GM08714 (cell line): ENCODE results near the gene EPHB4.

ENCODE experiments used
- H3K4me3 ChIP-seq: fragments of 200-500 bp; sonication (Bioruptor generic); 2 replicates; pipeline ENCODE4 v1.5.1; 2014; ENCODE audit warnings: mild to moderate bottlenecking, low read length, inconsistent platforms
- ZNF274 ChIP-seq: IDR thresholded peaks from 2 replicates; pipeline ENCODE4 v1.6.1; 2012; ENCODE audit warnings: mild to moderate bottlenecking, low read depth, low read length

EPHB4 gene

DNA sequence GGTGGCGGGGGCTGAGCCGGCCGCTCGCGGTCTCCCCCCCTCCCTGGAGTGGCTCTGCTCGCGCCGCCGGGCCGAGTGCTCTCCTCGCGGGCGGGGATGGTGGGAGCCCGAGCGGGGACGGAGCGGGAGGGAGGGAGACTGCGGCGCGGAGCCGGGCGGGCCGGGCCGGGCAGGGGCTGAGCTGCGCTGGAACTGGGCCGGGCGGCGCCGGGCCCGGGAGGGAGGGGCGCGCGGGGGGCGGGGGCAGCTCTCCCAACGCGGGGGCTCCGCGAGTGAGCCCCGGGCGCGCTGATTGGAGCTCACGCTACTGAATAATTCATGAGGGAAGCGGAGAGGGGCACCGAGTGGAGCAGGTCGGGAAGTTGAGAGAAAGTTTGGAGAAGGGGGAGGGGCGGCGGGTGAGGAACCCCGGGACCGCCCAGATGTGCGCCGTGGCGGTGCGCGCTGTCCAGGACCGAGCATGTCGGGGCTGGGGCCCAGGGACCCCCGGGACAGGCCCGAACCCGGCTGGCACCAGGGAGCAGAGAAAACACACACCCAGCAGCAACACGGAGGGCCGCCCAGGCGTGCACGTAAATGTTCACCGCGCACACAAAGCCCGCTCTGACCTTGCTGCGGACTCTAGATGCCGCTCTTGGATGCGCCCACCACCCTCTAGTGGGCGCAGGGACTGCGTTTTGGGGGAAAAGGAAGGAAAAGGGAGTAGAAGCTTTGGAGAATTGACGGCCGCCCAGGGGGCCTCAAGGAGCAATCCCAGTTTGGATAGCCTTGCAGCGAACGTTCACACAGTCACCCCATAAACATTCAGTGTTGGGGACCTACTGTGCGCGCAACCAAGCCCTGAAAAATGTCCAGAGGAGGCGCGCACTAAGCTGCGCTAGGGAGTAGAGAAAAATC, at the start of gene EPHB4:
EPHB4 (minus strand) TSS at position 194 of the 897 bp plus-strand sequence. CDS start 493 bp downstream, outside the sequence.
- TF ChIP-seq ZNF274 = no peak
- peak within 1 kb of the TSS; percentile 12 for H3K4me3 ChIP-seq

DNA sequence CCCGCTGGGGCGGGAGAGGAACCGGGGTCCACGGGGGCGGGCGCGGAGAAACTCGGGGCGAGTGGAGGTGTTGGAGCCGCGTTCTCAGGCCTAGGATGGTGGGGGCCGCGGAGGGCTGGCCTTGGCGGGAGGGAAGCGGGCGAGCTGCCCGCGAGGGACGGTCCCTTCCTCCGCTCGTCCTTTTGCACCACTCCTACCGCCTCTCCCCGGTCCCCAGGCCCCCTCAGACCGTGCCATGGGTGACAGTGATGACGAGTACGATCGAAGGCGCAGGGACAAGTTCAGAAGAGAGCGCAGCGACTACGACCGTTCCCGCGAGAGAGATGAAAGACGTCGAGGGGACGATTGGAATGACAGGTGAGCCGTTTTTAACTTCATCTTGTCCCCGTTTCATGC, 48.0 kb upstream of the EPHB4 start:
- TF ChIP-seq ZNF274 = no peak
- peak overlapping the region; percentile 97 for H3K4me3 ChIP-seq

DNA sequence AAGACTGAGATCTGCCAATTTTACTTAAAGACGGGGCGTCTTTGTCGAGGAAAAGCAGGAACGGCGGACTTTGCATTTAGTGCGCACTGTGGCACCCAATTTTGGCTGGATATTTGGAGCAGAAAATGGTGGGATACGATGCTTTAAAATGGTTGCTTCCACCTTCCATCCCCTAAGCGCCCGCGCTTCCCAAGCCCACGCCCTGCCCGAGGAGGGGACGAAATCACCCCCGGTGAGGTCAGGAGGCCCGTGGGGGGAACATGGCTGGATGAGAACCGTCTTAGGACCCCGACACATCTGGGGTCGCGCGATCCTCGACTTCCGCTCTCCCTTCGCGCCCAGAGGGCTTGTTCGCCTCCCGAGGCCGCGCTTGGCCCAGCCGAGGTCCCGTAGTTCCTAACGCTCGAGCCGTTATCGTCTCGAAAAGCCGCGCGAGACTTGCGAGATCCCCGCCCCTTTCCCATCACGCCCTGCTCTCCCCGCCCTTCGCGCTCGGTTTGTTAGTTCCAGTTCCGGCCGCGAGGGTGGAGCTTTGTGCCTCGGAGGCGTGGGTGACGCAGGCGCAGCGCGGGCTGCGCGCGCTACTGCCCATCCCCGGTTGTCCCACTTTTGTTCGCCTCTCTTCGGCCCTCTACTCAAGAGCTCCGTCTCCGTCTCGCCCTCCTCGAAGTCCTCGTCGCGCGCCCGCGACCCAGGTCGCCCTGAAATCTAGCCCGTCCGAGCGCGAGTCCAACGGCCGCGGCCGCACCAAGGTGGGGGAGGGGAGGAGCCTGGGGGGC, 47.4 kb upstream of the EPHB4 start, which contains the start of gene SRRT:
SRRT (plus strand) TSS at position 527 of the 779 bp plus-strand sequence. CDS start 488 bp downstream, outside the sequence.
- H3K4me3 ChIP-seq = peak within 1 kb of the TSS; percentile 97
- no peak for TF ChIP-seq ZNF274

DNA sequence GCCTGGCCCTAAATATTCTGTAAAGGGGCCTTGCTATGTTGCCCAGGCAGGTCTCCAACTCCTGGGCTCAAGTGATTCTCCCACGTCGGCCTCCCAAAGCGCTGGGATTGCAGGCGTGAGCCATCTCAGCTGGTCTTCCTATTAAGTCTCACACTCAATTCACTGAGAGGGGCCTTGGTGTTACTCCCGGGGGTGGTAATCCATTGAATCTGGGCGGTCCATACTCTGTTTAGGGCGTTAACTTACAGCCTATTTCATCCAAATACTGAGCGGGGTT, 46.9 kb upstream of the EPHB4 start:
- peak overlapping the region; percentile 75 for H3K4me3 ChIP-seq
- no peak for TF ChIP-seq ZNF274

- peak overlapping the region; percentile 75; the same call in 1 of the 2 replicates for H3K4me3 ChIP-seq
- TF ChIP-seq ZNF274 = no peak
Observed at GRCh38 chr7:100873599-100874299, 46.4 kb upstream of the EPHB4 start.

GRCh38 chr7:100867776-100868485, 40.6 kb upstream of the EPHB4 start:
- no peak for TF ChIP-seq ZNF274
- H3K4me3 ChIP-seq = peak overlapping the region; percentile 86

GRCh38 chr7:100867040-100867775, 39.9 kb upstream of the EPHB4 start, which contains the start of gene TRIP6:
Gene TRIP6 (plus strand): TSS chr7:100867387. CDS start chr7:100867498, 111 bp downstream.
- H3K4me3 ChIP-seq = peak within 1 kb of the TSS; percentile 86
- no peak for TF ChIP-seq ZNF274

DNA sequence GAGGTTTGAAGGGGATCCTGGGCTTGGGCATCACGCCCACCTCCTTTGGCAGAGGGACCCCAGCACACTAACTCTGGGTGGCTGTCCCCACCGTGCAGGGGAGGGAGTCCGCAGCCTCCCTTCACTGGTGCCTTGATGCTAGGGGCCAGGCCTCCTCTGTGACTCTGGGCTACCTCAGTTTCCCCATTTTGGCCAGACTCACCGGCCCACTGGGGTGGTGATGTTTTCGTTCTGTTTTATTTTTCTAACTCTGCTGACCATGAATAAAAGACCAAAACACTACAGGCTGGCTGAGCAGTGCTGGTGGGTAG, 39.4 kb upstream of the EPHB4 start:
- TF ChIP-seq ZNF274 = no peak
- H3K4me3 ChIP-seq = peak overlapping the region; percentile 86; the same call in 1 of the 2 replicates

DNA sequence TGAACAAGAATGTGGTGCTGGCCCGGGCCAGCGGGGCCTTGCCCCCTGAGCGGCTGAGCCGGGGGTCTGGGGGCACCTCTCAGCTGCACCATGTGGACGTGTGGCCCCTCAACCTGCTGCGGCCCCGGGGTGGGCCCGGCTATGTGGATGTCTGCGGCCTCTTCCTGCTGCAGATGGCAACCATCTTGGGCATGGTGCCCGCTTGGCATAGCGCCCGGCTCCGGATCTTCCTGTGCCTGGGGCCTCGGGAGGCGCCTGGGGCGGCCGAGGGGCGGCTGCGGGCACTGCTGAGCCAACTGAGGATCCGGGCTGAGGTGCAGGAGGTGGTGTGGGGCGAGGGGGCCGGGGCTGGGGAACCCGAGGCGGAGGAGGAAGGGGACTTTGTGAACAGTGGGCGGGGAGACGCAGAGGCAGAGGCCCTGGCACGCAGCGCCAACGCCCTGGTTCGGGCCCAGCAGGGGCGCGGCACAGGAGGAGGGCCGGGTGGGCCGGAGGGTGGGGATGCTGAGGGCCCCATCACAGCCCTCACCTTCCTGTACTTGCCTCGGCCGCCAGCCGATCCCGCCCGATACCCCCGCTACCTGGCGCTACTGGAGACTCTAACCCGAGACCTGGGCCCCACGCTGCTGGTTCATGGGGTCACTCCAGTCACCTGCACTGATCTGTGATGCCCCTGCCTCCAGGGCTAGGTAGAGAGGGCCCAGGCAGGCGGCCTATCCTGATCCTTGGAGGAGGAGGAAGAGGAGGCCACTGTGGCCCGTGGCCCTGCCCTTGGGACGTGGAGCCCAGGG, 38.8 kb upstream of the EPHB4 start:
- no peak overlapping the region; the same call in 1 of the 2 replicates for H3K4me3 ChIP-seq
- no peak for TF ChIP-seq ZNF274

GRCh38 chr7:100865372-100865911, 38.1 kb upstream of the EPHB4 start:
- TF ChIP-seq ZNF274 = no peak
- no peak overlapping the region for H3K4me3 ChIP-seq

- TF ChIP-seq ZNF274 = no peak
- H3K4me3 ChIP-seq = no peak overlapping the region
Observed at GRCh38 chr7:100864263-100864845, 37.0 kb upstream of the EPHB4 start.
